G401.6 (cell line): ENCODE results near the gene TTC28.

Experiments used
- FAIRE-seq: peaks from 2 replicates; lab custom pipeline; 2012; peaks lifted over from hg19 to GRCh38; lab: Jason Lieb, UNC

TTC28 gene

DNA sequence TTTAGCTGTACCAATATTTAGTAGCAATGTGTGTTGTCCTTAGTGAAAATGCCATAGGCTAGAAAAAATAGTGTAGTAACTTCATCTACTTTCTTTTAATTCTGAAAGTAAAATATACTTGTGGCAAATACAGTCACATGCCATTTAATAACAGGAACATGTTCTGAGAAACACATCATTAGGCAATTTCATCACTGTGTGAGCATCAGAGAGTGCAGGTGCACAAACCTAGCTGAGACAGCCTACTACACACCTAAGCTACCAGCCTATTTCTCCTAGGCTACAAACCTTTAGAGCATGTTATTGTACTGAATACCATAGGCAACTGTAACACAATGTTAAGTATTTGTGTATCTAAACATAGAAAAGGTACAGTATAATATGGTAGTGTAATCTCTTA lies 633.5 kb downstream of the TTC28 start:
- FAIRE-seq = no peak

DNA sequence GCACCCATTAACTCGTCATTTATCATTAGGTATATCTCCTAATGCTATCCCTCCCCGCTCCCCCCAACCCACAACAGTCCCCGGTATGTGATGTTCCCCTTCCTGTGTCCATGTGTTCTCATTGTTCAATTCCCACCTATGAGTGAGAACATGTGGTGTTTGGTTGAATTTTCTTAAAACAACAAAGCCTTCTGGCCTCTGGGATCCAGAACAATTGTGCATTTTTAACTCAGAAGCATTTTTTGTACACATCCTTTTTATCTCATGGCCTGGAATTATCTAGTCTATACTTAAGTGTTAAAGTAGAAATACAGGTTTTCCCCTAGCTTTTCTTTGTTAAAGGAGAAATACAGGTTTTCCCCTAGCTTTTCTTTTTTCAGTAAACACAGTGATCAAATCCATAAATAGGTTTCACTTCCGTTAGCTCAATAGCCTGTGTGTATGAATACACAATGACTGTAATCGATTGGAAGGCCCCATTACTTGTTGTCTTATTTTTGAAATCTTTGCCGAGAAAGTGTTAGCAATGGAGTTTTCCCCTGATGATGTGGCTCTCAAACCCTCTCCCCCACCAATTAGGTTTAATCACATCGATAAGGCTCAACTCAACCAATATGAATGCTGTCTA lies 635.0 kb downstream of the TTC28 start:
- FAIRE-seq = no peak

DNA sequence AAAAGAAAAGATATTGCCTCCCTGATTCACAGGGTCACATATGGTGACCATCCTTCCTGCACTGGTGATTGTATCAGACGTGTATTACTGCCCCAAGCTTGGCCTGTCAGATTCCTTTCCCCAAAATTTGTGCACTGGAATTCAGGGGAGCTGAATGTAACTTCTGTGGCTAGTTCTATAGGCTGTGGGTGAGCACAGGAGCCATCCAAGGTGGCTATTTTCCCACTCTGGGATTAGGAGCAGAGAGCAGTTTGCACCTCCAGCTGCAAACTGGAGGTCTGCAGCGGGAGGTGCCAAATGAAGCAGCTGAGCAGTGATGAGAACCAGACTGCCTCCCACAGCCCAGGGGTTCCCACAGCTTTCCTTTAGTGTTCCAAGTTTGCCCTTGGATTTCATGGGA lies 636.4 kb downstream of the TTC28 start:
- no peak for FAIRE-seq

DNA sequence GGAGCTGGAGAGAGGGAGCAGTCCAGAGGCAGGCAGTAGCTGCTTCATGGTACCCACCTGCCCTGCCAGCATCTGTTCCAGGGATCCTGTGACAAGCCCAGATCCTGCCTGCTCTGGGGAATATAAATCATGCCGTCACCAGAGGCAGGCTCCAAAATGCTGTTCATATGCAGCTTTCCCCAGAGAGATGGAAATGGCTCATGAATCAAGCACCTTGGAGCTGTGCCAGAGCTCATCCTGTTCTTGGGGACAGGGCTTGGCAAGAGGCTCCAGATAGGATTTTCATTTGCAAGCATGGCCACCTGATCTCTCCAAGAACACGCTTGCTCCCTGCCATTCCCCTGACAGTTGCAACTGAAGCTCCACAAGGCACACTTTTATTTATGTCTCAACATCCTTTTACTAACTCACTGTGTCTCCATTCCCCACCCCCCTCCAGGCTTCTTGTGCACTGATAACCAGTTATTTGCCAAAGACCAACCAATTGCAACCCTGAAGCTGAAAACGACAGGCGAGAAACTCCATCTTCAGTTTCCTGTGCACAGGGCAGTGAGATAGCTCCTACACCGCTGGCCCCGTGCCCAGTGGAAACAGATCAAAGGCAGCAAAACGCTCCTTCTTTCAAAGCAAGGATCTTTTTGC lies 644.8 kb downstream of the TTC28 start:
- no peak for FAIRE-seq

DNA sequence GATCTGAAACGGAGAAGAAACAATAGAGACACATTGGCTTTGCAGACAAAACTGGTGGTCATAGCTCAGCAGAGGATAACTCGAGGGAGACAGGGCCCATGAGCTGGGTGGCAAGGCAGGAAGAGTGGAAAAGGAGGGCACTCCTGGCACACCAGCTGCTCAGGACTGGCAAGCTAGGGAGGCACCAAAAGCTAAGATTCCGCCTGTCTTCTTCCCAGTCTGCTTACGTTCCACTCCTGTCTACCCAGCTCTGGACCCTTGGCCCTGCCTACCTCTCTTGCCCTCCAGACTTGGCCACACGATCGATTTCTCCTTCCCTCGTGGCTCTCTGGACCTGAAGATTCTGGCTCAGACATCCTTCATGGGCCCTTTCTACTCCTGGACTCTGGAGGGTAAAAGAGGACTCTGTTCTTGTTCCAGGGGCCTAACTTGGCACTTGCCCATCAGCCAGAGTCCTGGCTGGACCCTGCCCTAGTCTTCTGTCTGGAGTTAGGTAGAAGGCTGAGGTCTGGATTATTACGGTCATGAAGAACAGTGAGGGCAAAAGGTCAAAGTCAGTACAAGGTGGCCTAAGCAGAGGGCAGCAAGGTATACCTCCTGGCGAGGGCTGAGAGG lies 645.4 kb downstream of the TTC28 start:
- FAIRE-seq = no peak

DNA sequence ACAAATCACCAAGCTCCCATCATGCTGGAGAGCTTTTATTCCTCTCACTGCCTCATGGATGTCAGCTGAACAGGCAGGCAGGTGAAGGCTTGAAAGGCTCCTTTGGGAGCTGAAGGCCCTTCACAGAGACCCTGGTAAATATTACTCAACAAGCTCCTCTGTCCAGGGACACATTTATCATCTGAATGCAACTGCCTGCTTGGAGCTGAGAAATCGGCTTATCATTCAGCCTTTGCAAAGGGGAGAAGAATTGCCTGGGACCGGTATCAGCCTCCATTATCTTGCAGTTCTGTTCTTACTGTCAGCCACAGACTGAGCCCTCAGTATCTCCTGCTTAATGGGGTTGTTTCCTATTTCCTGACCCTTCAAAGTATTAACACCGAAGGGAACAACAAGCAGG lies 646.8 kb downstream of the TTC28 start:
- no peak for FAIRE-seq

DNA sequence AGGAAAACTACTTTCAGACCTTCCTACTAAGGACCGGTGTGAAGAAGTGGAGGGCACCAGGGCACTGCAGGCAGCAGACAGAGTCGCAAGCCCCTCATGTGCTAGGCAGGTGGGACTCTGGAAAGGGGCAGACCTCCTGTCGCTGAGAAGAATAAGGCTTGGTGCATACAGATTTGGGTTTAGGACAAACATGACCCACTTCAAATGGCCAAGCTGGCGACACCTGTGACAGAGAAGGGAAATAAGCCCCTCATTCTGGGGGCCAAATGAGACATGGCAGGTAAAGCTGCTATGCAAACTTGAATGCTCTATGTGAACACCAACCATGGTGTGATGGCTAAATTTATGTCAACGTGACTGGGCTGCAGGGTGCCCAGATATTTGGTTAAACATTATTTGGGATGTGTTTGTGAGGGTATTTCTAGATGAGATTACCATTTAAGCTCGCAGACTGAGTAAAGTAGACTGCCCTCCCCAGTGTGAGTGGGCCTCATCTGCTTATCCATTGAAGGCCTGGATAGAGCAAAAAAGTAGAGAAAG lies 648.2 kb downstream of the TTC28 start:
- no peak for FAIRE-seq

DNA sequence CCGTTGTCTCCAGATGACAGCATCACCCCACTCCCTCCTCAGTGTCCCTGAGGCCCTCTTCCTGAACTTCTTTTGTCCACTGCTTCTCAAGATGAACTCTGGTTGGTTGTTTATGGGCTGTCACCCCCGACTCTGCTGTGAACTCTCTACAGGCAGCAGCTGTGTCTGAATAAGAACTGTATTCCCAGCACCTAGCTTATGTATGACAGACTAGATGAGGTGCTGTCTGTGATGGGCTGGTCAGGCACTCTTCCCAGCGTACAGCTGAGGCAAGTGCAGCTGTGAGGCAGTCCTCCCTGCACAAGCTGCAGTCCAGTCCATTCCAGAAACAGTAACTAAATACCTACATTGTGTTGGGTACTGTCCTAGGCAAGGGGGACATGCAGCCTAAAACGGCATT lies 649.2 kb downstream of the TTC28 start:
- no peak for FAIRE-seq

DNA sequence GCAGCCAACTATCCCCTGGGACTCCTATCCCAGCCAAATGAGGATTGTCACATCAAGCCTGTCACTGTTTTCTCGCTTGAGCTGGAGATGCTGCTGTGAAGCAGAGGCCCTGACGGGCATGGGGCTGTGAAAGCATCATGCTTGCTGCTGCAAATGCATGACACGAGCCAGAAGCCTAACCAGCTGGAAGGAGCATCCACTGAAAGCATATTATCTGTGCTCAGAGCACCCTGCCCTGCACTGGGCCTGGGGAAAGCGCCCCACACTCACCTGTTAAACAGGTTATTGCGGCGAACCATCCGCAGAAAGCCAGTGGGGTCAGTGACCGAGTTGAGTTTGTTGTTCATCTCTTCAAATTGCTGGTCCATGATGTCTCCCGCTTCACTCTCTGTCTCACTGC lies 649.7 kb downstream of the TTC28 start:
- FAIRE-seq = no peak

DNA sequence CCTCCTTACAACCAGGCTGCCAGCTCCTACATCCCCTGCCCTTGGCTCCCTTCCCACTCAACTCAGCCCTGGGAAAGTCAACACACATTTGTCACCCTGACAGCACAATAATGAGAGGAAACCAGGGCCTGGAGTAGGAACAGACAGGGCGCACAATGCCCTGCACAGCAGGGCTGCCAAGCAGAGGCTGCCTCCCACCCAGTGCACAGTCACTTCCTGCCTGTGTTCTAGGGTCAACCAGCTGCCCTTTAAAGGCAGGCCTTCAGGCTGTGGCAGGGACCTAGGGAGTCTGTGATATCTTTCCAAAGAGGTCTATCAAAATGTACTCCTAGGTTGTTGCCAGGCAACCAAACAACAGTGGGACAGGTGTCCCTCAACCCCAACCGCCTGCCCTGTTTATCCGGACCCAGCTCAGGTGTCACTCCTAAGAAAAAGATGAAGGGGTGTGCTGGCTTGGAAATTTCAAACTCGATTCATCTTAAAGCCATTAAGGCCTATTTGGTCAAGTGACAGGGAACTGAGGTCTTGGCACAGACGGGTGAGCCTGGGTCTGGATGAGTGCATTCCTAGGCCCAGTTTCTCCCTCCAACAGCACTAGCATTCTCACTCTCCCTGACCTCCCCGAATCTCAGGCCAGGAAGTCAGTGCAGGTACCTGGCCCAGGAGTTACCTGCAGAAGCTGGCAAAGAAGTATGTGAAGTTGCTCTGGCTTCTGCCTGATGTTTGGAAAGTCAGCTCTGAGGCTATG lies 650.3 kb downstream of the TTC28 start:
- no peak for FAIRE-seq

DNA sequence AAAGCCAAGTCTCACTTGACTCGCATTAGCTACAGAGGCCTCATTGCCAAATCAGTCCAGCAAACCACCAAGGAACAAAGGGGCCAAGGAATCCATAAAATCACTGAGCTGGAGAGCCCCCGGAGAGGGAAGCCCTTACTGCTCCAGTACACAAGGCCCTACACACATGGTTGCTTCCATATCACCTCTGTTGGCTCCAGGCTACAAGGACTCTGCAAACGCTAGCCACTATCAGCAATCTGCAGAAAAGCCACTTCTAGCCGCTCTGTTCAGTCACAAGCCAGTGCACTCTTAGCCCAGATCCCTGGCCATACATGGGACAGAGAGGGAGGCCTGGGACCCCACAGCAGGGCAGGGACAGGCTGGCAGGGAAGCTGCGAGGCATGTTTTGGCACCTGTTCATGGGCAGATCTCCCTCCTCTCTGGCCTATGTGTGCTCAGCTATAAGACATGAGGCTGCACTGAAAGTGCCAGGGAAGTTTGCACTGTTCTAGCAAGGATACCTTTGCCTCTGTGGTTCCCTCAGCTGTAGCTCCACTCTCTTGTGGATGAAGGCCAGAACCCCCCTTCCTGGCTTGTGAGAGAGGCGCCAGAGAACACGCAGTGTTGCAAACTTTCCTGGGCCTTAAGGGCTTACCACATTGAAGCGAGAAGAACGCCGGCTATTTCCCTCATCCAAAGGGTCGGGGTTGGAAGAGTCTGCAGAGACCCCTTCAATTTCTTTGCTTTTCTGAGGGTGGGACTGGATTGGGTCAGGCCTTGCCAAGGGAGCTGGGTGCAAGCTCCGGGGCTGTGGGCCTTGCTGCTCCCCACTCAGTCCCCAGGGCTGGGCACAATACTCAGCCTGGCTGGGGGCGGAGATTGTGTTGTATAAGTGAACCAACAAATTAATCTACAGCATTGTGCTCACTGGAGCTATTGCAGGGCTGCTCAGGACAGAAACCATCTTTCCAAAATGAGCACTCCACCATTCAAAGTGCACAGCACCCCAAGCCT lies 651.9 kb downstream of the TTC28 start:
- FAIRE-seq = no peak

DNA sequence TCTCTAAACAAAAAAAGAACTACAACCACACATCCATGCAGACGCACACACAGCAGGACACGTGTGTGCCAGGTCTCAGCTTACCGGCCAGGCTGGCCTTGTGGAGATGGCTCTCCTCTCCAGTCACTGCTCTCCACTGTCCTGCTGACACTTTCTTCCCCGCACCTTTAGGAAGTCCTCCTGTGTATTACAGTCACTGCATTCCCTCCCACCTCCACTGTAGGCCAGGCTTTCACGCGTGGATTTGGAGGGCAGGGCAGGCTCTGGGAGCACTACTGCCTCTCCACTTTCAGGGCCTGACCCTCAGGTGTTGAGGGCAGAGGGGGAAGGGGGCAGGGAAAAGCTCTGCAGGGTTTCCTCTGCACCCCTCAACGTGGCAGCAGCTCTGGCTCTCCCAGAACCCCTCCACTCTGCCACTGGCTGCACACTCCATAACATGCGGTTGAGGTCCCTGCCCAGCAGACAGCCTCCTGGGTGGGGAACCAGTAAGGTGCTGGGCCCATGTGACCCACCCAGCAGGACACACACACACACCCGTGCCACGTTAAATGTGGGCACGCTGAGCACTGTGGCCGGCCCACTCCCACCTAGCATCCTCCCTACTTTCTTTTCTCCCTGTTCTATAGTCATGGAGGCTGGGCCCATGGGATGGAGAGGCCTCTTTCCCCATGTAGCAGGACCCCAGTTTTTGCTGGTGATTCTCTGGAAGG lies 653.6 kb downstream of the TTC28 start:
- FAIRE-seq = no peak

DNA sequence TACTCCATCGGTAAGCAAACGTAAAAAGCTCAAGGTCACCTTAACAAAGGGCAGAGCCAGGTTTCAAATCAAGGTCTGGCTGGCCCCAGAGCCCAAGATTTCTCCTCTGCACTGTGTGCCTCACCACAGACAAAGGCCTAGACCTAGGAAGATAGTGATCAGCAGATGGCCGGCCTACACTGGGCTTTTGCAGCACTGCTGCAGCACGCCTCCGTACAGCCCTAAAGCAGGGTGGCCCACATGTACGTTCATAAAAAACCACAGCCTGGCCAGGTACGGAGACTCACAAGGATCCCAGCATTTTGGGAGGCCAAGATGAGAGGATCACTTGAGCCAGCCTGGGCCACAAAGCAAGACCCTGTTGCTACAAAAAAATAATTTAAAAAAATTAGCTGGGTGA lies 654.3 kb downstream of the TTC28 start:
- no peak for FAIRE-seq

DNA sequence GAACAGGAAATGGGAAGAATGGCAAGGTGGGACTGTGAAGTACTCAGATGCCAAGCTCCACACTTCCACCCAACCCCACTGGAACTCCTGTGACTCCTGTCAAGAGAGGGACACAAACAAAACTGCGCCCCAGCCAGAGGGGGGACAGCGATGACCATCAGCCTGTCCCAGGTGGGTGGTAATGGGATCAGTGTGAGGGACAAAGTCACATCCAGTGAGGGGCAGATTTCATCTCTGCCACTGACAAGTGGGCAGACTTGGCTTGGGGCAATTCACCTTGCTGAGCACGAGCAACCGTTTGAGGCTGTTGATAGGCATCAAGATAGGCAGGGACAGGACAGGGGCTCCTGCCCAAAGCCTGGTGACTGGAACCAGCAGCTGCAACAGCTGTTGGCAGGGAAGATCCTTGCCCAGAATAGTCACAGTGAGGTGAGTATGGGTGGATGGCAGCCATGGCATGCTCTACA lies 655.2 kb downstream of the TTC28 start:
- no peak for FAIRE-seq

DNA sequence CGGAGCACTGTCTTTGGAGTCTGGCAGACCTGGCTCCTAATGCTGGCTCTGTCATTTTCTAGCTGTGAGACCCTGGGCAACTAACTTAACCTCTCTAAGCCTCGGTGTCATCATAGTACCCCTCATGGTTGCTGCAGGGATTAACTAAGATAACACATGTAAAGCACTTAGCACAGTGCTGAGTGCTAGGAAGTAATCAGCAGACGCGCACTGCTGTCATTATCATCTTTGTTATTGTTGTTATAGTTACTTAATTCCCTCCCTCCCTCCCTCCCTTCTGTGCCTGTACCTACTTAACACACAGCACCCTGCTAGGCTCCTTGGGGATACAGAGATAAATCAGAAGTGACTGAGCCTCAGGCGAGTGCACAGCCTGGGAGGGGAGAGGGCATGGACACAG lies 655.9 kb downstream of the TTC28 start:
- no peak for FAIRE-seq

DNA sequence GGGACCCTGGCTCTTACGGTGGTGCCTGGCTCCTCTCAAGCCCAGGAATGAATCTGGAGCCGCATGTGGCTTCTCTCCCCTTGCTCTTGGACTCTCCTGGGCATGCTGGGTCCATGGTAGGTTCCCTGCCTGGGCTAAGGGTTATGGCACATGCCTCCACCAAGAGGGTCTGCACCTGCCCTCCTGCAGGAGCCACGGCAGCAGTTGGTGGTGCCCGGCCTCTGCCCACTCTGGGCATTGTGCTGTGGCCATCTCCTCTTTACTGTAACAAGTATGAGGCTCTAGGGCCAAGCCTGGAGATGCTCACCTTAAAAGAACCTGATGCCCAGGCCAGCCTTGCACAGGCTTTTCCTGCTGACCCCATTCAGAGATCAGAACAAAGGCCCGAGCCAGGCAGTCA lies 656.6 kb downstream of the TTC28 start:
- no peak for FAIRE-seq

DNA sequence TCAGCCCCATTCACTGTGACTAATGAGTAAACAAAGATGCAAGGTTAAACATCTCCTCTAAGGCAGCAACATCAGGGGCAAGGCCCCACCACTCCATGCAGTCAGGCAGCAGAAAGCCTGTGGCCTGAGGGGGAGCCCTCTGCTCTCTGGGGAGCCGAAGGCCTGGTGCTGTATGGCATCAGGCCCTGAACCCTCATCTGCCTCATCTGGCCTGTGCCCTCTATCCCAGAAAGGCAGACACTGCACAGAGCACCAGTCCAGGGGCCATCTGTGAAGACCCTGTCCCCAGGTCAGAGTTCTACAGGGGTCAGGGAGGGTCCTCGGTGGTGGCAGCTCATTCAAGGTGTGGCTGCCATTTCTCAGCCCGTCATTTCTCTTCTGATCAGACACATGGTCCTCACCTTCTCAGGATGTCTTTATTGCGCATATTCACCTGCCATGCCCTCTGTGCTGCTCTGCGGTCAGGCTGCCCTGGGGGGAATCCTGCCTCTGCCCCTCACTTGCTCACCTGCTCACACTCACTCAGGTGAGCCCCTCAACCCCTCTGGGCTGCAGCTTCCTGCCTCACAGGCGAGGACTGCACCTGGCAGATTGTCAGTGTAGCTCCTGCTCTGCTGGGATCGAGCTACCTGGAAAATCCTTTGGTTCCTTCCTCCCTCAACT lies 657.5 kb downstream of the TTC28 start:
- FAIRE-seq = no peak

DNA sequence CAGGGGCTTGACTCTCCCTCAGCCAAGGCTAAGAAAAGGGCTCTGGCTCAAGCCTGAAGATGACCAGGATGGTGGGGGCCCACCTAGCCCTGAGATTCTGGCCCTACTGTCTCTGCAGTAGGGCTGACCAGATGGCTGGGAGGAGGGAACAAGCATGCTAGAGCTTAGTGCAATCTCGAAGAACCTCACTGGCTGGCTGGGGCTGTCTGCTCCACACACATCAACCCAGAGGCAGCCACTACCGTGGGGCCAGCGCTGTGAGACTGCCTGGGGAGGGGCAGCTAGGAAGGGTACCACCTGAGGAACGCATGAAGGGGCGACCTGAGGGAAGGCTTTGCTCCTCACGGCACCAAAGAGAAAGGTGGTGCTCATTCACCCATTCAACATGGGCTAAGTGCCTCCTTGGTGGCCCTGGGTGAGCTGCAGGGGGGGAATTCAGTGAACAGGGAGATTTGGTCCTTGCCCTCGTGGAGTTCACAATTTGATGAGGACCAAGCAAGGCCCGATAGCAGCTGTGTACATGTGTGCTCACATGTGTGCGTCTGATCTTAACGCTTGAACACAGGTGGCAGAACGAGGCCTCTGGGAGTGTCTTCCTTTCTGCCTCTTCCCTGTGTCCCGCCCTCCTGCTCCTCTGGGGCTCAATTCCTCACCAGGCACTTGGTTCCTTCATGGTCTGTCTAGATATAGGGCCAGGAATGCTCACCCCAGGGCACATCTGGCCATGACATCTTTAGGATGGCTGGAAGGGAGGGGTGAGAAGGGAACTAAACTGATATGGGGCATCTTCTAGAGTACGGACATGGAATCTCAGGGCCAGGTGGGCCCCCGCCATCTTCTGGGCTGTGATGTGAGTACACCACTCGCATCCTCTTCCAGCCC lies 658.3 kb downstream of the TTC28 start:
- FAIRE-seq = no peak
